ENCODE measurements around the gene KIAA0319L. TPM values are rescaled to one million over a fixed set of nuclear protein-coding genes. Genes with fewer than 3 reads are reported as not detected.
"Not testable (repeated sequence)": the region's sequence is repeated elsewhere in the genome, so short reads cannot be mapped to it uniquely, and the experiment has no call there.

The KIAA0319L gene
- total RNA-seq, 2 donors from 2014 or later = 68.4 to 77.6 TPM

GRCh38 chr1:35588197-35588910 lies 31.2 kb upstream of the KIAA0319L start:
- no peak for DNase-seq
- H3K27me3 ChIP-seq (ENCODE audit: control insufficient read depth, insufficient read depth, low read length, poor library complexity, severe bottlenecking) = no peaks in the 10 kb centered on the region
- Mint-ChIP-seq H3K9me3 (no peaks in the 10 kb centered on the region), H3K36me3 (ENCODE audit: low read depth) (no peaks in the 10 kb centered on the region), H3K27ac (no peak overlapping the region), H3K4me3 (no peak overlapping the region), H3K27me3 (ENCODE audit: insufficient read depth) (peaks cover 4% of the 10 kb centered on the region), H3K4me1 (peaks cover 4% of the 10 kb centered on the region)
- H3K4me1 ChIP-seq (ENCODE audit: control insufficient read depth, insufficient read depth, low read length) = no peaks in the 10 kb centered on the region
- no peaks in the 10 kb centered on the region for H3K36me3 ChIP-seq (ENCODE audit: control insufficient read depth, insufficient read depth, low read length)
- no peaks in the 10 kb centered on the region for H3K9me3 ChIP-seq (ENCODE audit: control insufficient read depth, low read length)
- H3K27ac ChIP-seq (ENCODE audit: low read depth, low read length) = no peak overlapping the region
- H3K4me3 ChIP-seq (ENCODE audit: low read length) = no peak overlapping the region
- no peak overlapping the region for H3K9ac ChIP-seq (ENCODE audit: extremely low read depth, low read length, poor library complexity, severe bottlenecking)
- WGBS, 2 experiments (ENCODE audit: insufficient coverage in 1 of 2, insufficient read length in 1 of 2) = 79 to 84% methylated on average over 16 to 21 of the region's 21 CpGs
- TF ChIP-seq CTCF (conservative IDR thresholded peaks at IDR 0.05) = no peak

GRCh38 chr1:35587736-35588135 lies 30.5 kb upstream of the KIAA0319L start:
- Mint-ChIP-seq H3K9me3 (no peaks in the 10 kb centered on the region), H3K27ac (no peak overlapping the region), H3K36me3 (ENCODE audit: low read depth) (no peaks in the 10 kb centered on the region), H3K27me3 (ENCODE audit: insufficient read depth) (peaks cover 4% of the 10 kb centered on the region), H3K4me3 (no peak overlapping the region), H3K4me1 (peaks cover 4% of the 10 kb centered on the region)
- Histone ChIP-seq H3K36me3 (ENCODE audit: control insufficient read depth, insufficient read depth, low read length) (no peaks in the 10 kb centered on the region), H3K9me3 (ENCODE audit: control insufficient read depth, low read length) (no peaks in the 10 kb centered on the region), H3K9ac (ENCODE audit: extremely low read depth, low read length, poor library complexity, severe bottlenecking) (no peak overlapping the region), H3K27ac (ENCODE audit: low read depth, low read length) (no peak overlapping the region), H3K4me1 (ENCODE audit: control insufficient read depth, insufficient read depth, low read length) (no peaks in the 10 kb centered on the region), H3K27me3 (ENCODE audit: control insufficient read depth, insufficient read depth, low read length, poor library complexity, severe bottlenecking) (no peaks in the 10 kb centered on the region), H3K4me3 (ENCODE audit: low read length) (no peak overlapping the region)
- 86 to 93% methylated on average over 2 to 6 of the region's 6 CpGs for WGBS, 2 experiments (ENCODE audit: insufficient coverage in 1 of 2, insufficient read length in 1 of 2)
- no peak for TF ChIP-seq CTCF (conservative IDR thresholded peaks at IDR 0.05)
- peak; percentile 42 for DNase-seq

- Histone ChIP-seq H3K4me1 (ENCODE audit: control insufficient read depth, insufficient read depth, low read length) (no peaks in the 10 kb centered on the region), H3K4me3 (ENCODE audit: low read length) (no peak overlapping the region), H3K27ac (ENCODE audit: low read depth, low read length) (no peak overlapping the region), H3K36me3 (ENCODE audit: control insufficient read depth, insufficient read depth, low read length) (no peaks in the 10 kb centered on the region), H3K9ac (ENCODE audit: extremely low read depth, low read length, poor library complexity, severe bottlenecking) (no peak overlapping the region), H3K9me3 (ENCODE audit: control insufficient read depth, low read length) (no peaks in the 10 kb centered on the region), H3K27me3 (ENCODE audit: control insufficient read depth, insufficient read depth, low read length, poor library complexity, severe bottlenecking) (no peaks in the 10 kb centered on the region)
- Mint-ChIP-seq H3K4me1 (peaks cover 4% of the 10 kb centered on the region), H3K27ac (no peak overlapping the region), H3K27me3 (ENCODE audit: insufficient read depth) (peaks cover 4% of the 10 kb centered on the region), H3K4me3 (no peak overlapping the region), H3K9me3 (no peaks in the 10 kb centered on the region), H3K36me3 (ENCODE audit: low read depth) (no peaks in the 10 kb centered on the region)
- TF ChIP-seq CTCF (conservative IDR thresholded peaks at IDR 0.05) = no peak
- no peak for DNase-seq
- 91% methylated on average over 7 of the region's 7 CpGs for WGBS, 2 experiments (ENCODE audit: insufficient coverage in 1 of 2, insufficient read length in 1 of 2)
Measured at GRCh38 chr1:35586808-35587207, 29.6 kb upstream of the KIAA0319L start.

- WGBS, 2 experiments (ENCODE audit: insufficient coverage in 1 of 2, insufficient read length in 1 of 2) = 94% methylated on average over 1 of the region's 1 CpG; no CpG with 5 or more reads in 1 of the 2 experiments
- not testable (repeated sequence) for H3K27ac ChIP-seq (ENCODE audit: low read depth, low read length); H3K36me3 ChIP-seq (ENCODE audit: control insufficient read depth, insufficient read depth, low read length); H3K9me3 Mint-ChIP-seq; H3K4me3 ChIP-seq (ENCODE audit: low read length); H3K9ac ChIP-seq (ENCODE audit: extremely low read depth, low read length, poor library complexity, severe bottlenecking); H3K4me3 Mint-ChIP-seq; H3K27me3 ChIP-seq (ENCODE audit: control insufficient read depth, insufficient read depth, low read length, poor library complexity, severe bottlenecking); H3K4me1 Mint-ChIP-seq; H3K36me3 Mint-ChIP-seq (ENCODE audit: low read depth); H3K27ac Mint-ChIP-seq; DNase-seq; H3K4me1 ChIP-seq (ENCODE audit: control insufficient read depth, insufficient read depth, low read length); H3K9me3 ChIP-seq (ENCODE audit: control insufficient read depth, low read length); H3K27me3 Mint-ChIP-seq (ENCODE audit: insufficient read depth)
Measured at GRCh38 chr1:35585805-35586204, 28.6 kb upstream of the KIAA0319L start.
